Measurements from ENCODE around the gene VSNL1.

Gene VSNL1

GRCh38 chr2:17646081-17646554, 105.6 kb downstream of the VSNL1 start:
- Histone ChIP-seq H3K9ac (ENCODE audit: low read length) (no peak overlapping the region), H3K27me3 (ENCODE audit: control insufficient read depth, insufficient read depth, low read length) (no peaks in the 10 kb centered on the region), H3K36me3 (ENCODE audit: control insufficient read depth, insufficient read depth, low read length) (no peaks in the 10 kb centered on the region), H3K4me3 (ENCODE audit: low read length) (no peak overlapping the region), H3K27ac (ENCODE audit: low read depth, low read length) (no peak overlapping the region), H3K4me1 (ENCODE audit: control insufficient read depth, insufficient read depth, low read length) (peaks cover 3% of the 10 kb centered on the region)

DNA sequence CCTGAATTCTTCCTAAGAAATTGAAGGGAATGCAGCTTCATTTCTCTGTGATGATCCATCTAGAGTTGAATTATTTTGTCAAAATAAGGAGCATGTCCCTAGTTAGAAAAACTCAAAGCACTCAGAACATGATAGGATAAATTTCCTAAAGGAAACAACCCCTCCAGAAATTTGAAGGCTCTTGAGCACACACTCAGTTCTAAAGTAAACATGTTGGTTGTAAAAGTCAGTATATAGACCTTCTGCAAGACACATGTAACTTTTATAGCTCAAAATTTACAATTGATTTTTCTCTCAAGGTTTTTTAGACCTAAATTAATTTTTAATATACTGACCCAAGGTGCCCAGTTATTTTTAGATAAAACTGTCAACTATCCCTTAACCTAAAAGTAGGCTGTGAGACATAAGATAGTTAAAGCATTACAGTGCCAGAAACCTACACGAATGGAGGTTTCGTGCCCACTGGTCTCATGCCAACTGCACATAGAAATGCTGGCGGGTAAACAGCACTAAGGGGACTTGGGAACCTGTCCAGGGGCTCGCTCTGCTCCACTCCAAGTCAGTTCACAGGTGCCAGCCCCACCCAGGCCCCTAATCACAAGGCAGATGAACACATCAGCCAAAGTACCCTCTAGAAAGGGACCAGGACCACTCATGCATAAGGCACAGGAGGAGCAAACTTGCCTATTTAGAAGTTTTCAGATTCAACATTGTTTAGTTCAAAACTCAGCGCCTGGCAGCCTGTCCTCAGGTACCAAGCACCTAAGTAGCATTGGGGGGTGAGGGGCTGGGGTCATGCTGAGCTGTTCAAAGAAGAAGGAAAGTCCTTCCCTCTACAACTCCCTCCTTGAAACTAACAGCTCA, 106.6 kb downstream of the VSNL1 start:
- H3K27me3 ChIP-seq (ENCODE audit: control insufficient read depth, insufficient read depth, low read length): no peaks in the 10 kb centered on the region
- no peak overlapping the region for H3K4me3 ChIP-seq (ENCODE audit: low read length)
- no peaks in the 10 kb centered on the region for H3K36me3 ChIP-seq (ENCODE audit: control insufficient read depth, insufficient read depth, low read length)
- no peak overlapping the region for H3K27ac ChIP-seq (ENCODE audit: low read depth, low read length)
- H3K4me1 ChIP-seq (ENCODE audit: control insufficient read depth, insufficient read depth, low read length): peaks cover 3% of the 10 kb centered on the region
- no peak overlapping the region for H3K9ac ChIP-seq (ENCODE audit: low read length)

DNA sequence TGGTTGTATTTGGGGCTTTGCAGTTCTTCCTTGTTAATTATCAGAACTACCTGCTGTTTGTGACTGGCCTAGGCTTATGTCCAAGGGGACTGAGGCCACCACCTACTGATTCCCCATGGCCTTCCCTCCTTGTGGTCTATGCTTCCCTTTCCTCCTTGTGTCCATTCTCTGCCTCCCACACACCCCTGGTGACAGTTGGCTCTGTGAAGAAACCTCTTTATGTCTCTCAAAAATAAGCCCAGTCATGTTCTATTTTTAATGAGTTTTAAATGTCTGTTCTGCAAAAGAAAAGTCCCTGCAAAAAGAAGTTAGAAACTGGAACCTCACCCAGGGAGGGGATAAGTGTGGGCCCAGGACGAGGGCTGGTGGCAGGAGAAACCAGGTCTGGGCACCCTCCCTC, 108.1 kb downstream of the VSNL1 start:
- no peak overlapping the region for H3K27ac ChIP-seq (ENCODE audit: low read depth, low read length)
- no peak overlapping the region for H3K9ac ChIP-seq (ENCODE audit: low read length)
- H3K4me3 ChIP-seq (ENCODE audit: low read length): no peak overlapping the region
- no peaks in the 10 kb centered on the region for H3K4me1 ChIP-seq (ENCODE audit: control insufficient read depth, insufficient read depth, low read length)
- no peaks in the 10 kb centered on the region for H3K27me3 ChIP-seq (ENCODE audit: control insufficient read depth, insufficient read depth, low read length)
- no peaks in the 10 kb centered on the region for H3K36me3 ChIP-seq (ENCODE audit: control insufficient read depth, insufficient read depth, low read length)

DNA sequence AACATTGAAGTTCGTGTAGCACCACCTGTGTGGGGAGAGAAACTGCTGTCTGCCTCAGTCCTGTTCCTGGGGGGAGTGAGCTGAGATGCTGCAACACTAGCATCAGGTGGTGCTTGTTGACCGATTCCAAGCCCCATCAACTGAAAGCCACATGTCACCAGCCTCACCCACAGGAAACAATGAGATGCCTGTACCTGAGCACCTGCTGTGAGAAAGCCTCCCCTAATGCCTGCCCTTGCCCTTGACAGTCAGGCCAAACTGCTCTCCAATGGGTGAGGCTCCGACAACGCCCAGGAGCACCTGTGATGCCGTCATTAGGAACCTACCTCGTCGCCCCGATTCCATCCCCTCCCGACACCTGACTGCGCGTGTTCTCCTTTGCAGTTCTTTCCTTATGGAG, 108.5 kb downstream of the VSNL1 start:
- Histone ChIP-seq H3K4me1 (ENCODE audit: control insufficient read depth, insufficient read depth, low read length) (no peaks in the 10 kb centered on the region), H3K9ac (ENCODE audit: low read length) (no peak overlapping the region), H3K4me3 (ENCODE audit: low read length) (no peak overlapping the region), H3K36me3 (ENCODE audit: control insufficient read depth, insufficient read depth, low read length) (no peaks in the 10 kb centered on the region), H3K27ac (ENCODE audit: low read depth, low read length) (no peak overlapping the region), H3K27me3 (ENCODE audit: control insufficient read depth, insufficient read depth, low read length) (no peaks in the 10 kb centered on the region)

- no peaks in the 10 kb centered on the region for H3K4me1 ChIP-seq (ENCODE audit: control insufficient read depth, insufficient read depth, low read length)
- H3K4me3 ChIP-seq (ENCODE audit: low read length): no peak overlapping the region
- H3K36me3 ChIP-seq (ENCODE audit: control insufficient read depth, insufficient read depth, low read length): no peaks in the 10 kb centered on the region
- H3K27ac ChIP-seq (ENCODE audit: low read depth, low read length): no peak overlapping the region
- no peak overlapping the region for H3K9ac ChIP-seq (ENCODE audit: low read length)
- no peaks in the 10 kb centered on the region for H3K27me3 ChIP-seq (ENCODE audit: control insufficient read depth, insufficient read depth, low read length)
Observed at GRCh38 chr2:17652681-17653394, 112.3 kb downstream of the VSNL1 start.

DNA sequence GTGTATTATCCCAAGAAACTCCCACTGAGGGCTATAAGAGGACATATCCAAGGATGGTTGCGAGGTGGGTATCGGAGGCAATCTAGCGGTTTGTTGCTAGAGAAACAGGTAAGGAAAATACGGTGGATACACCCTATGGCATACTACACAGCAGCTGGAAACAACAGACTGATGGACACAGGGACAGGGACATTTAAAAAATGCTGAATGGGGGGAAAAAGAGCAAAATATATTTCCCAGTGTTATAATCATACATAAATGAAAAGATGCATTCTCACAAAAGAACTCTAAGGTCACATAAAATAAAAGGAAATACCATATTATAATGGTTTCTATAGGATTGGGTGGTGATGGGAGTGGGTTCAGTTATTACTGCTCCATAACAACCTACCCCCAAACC, 117.3 kb downstream of the VSNL1 start:
- H3K9ac ChIP-seq (ENCODE audit: low read length): no peak overlapping the region
- no peak overlapping the region for H3K27ac ChIP-seq (ENCODE audit: low read depth, low read length)
- no peaks in the 10 kb centered on the region for H3K27me3 ChIP-seq (ENCODE audit: control insufficient read depth, insufficient read depth, low read length)
- no peak overlapping the region for H3K4me3 ChIP-seq (ENCODE audit: low read length)
- no peaks in the 10 kb centered on the region for H3K4me1 ChIP-seq (ENCODE audit: control insufficient read depth, insufficient read depth, low read length)
- H3K36me3 ChIP-seq (ENCODE audit: control insufficient read depth, insufficient read depth, low read length): peaks cover 3% of the 10 kb centered on the region

DNA sequence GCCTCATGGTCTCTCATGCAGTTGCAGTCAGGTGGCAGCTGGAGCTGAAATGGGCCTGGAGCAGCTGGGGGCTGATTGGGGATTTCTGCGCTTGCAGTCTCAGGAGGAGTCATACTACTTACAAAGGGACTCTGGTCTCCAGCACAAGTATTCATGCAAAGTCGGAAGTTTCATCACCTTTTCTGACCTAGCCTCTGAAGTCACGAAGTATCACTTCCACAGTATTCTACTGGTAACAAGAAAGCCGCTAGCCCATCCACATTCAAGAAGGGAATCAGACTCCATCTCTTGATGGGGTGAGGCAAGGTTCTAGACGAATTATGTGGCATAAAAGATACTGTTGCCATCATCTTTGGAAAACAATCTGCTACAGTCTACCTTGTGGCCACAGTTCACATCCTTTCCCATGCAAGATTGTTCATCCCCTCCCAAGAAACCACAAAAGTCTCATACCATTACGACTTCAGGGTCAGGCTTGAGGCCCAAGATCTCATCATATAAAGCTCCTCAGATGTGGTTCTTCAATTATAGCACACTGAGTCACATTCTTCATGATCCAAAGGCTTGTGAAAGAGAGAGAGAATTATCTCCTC, 117.9 kb downstream of the VSNL1 start:
- H3K4me3 ChIP-seq (ENCODE audit: low read length): no peak overlapping the region
- no peaks in the 10 kb centered on the region for H3K4me1 ChIP-seq (ENCODE audit: control insufficient read depth, insufficient read depth, low read length)
- no peak overlapping the region for H3K27ac ChIP-seq (ENCODE audit: low read depth, low read length)
- no peaks in the 10 kb centered on the region for H3K27me3 ChIP-seq (ENCODE audit: control insufficient read depth, insufficient read depth, low read length)
- H3K36me3 ChIP-seq (ENCODE audit: control insufficient read depth, insufficient read depth, low read length): peaks cover 3% of the 10 kb centered on the region
- H3K9ac ChIP-seq (ENCODE audit: low read length): no peak overlapping the region

- H3K4me1 ChIP-seq (ENCODE audit: control insufficient read depth, insufficient read depth, low read length): no peaks in the 10 kb centered on the region
- H3K9ac ChIP-seq (ENCODE audit: low read length): no peak overlapping the region
- H3K27ac ChIP-seq (ENCODE audit: low read depth, low read length): no peak overlapping the region
- no peak overlapping the region for H3K4me3 ChIP-seq (ENCODE audit: low read length)
- no peaks in the 10 kb centered on the region for H3K27me3 ChIP-seq (ENCODE audit: control insufficient read depth, insufficient read depth, low read length)
- H3K36me3 ChIP-seq (ENCODE audit: control insufficient read depth, insufficient read depth, low read length): peaks cover 6% of the 10 kb centered on the region
Observed at GRCh38 chr2:17660219-17660618, 119.7 kb downstream of the VSNL1 start.

- Histone ChIP-seq H3K36me3 (ENCODE audit: control insufficient read depth, insufficient read depth, low read length) (peaks cover 6% of the 10 kb centered on the region), H3K4me1 (ENCODE audit: control insufficient read depth, insufficient read depth, low read length) (no peaks in the 10 kb centered on the region), H3K4me3 (ENCODE audit: low read length) (no peak overlapping the region), H3K27ac (ENCODE audit: low read depth, low read length) (no peak overlapping the region), H3K9ac (ENCODE audit: low read length) (no peak overlapping the region), H3K27me3 (ENCODE audit: control insufficient read depth, insufficient read depth, low read length) (no peaks in the 10 kb centered on the region)
Observed at GRCh38 chr2:17661460-17661859, 121.0 kb downstream of the VSNL1 start.

- no peak overlapping the region for H3K9ac ChIP-seq (ENCODE audit: low read length)
- no peaks in the 10 kb centered on the region for H3K27me3 ChIP-seq (ENCODE audit: control insufficient read depth, insufficient read depth, low read length)
- H3K36me3 ChIP-seq (ENCODE audit: control insufficient read depth, insufficient read depth, low read length): peaks cover 6% of the 10 kb centered on the region
- no peak overlapping the region for H3K4me3 ChIP-seq (ENCODE audit: low read length)
- no peaks in the 10 kb centered on the region for H3K4me1 ChIP-seq (ENCODE audit: control insufficient read depth, insufficient read depth, low read length)
- no peak overlapping the region for H3K27ac ChIP-seq (ENCODE audit: low read depth, low read length)
Observed at GRCh38 chr2:17662723-17663122, 122.2 kb downstream of the VSNL1 start.

DNA sequence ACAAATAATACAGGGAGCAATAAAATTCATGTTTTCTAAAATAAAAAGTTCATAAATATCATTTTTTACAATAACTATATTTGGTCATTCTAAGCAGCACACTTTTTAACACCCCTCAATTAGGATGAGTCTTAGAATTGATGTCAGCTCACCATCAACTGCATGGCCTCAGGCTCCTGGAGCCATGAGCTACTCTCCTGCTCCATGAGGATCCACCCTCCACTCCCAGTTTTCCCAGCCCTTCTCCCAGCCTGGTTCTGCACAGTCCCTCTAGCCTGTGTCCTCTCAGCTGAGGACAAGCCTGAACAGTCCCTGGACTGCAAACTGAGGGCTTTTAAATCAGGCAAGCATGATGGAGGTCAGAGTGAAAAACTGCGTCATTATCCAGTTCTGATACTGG, 124.0 kb downstream of the VSNL1 start:
- Histone ChIP-seq H3K4me1 (ENCODE audit: control insufficient read depth, insufficient read depth, low read length) (no peaks in the 10 kb centered on the region), H3K4me3 (ENCODE audit: low read length) (no peak overlapping the region), H3K36me3 (ENCODE audit: control insufficient read depth, insufficient read depth, low read length) (peaks cover 8% of the 10 kb centered on the region), H3K9ac (ENCODE audit: low read length) (no peak overlapping the region), H3K27ac (ENCODE audit: low read depth, low read length) (no peak overlapping the region), H3K27me3 (ENCODE audit: control insufficient read depth, insufficient read depth, low read length) (no peaks in the 10 kb centered on the region)

DNA sequence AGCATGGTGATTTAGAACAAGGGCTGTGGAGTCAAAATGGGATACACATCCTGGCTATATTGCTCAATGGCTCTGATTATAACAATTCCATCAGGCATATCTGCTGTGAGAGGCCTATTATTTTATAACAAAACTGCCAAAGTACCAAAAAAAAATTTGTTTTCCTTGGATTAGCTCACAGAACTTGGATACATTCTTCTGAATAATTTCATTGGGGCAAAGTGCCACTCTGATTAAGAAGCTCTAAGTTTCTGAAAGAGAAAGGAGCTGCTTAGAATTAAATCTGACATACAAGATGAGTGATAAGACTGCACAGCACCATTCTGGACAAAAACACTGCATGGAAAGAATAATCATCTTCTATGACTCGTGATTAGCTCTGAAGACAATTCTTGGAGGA, 127.4 kb downstream of the VSNL1 start:
- Histone ChIP-seq H3K36me3 (ENCODE audit: control insufficient read depth, insufficient read depth, low read length) (peaks cover 7% of the 10 kb centered on the region), H3K27ac (ENCODE audit: low read depth, low read length) (no peak overlapping the region), H3K4me3 (ENCODE audit: low read length) (no peak overlapping the region), H3K4me1 (ENCODE audit: control insufficient read depth, insufficient read depth, low read length) (no peaks in the 10 kb centered on the region), H3K9ac (ENCODE audit: low read length) (no peak overlapping the region), H3K27me3 (ENCODE audit: control insufficient read depth, insufficient read depth, low read length) (no peaks in the 10 kb centered on the region)
